ENCODE data around the gene USP6NL.

GRCh38 chr10:11437391-11438142, 173.9 kb downstream of the USP6NL start:
- TF ChIP-seq CTCF (IDR thresholded peaks at IDR 0.05) = no peak
- no peak for TF ChIP-seq POLR2A (IDR thresholded peaks at IDR 0.05)
- no peak for TF ChIP-seq POLR2AphosphoS5 (IDR thresholded peaks at IDR 0.05)
